Measurements from ENCODE around the gene CNDP1.

GRCh38 chr18:74633652-74634352 is 99.5 kb downstream of the CNDP1 start:
- TF ChIP-seq, protein P1, sequence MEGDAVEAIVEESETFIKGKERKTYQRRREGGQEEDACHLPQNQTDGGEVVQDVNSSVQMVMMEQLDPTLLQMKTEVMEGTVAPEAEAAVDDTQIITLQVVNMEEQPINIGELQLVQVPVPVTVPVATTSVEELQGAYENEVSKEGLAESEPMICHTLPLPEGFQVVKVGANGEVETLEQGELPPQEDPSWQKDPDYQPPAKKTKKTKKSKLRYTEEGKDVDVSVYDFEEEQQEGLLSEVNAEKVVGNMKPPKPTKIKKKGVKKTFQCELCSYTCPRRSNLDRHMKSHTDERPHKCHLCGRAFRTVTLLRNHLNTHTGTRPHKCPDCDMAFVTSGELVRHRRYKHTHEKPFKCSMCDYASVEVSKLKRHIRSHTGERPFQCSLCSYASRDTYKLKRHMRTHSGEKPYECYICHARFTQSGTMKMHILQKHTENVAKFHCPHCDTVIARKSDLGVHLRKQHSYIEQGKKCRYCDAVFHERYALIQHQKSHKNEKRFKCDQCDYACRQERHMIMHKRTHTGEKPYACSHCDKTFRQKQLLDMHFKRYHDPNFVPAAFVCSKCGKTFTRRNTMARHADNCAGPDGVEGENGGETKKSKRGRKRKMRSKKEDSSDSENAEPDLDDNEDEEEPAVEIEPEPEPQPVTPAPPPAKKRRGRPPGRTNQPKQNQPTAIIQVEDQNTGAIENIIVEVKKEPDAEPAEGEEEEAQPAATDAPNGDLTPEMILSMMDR (IDR thresholded peaks at IDR 0.05; ENCODE audit: poor library complexity, severe bottlenecking), result no peak
- TF ChIP-seq EZH2 (IDR thresholded peaks at IDR 0.05; ENCODE audit: borderline replicate concordance, insufficient read depth, low read length, poor library complexity, severe bottlenecking) (no peak), MXI1 (conservative IDR thresholded peaks at IDR 0.05; ENCODE audit: poor library complexity, severe bottlenecking) (no peak)
